ENCODE measurements around the gene TRMT112. TPM values are rescaled to one million over a fixed set of nuclear protein-coding genes. Genes with fewer than 3 reads are reported as not detected.

TRMT112 gene
- total and polyA plus RNA-seq, 2 of the 8 experiments (the other 6 are each of a cell fraction or from before 2014, with no cell fraction given), result 300 to 650 TPM

DNA sequence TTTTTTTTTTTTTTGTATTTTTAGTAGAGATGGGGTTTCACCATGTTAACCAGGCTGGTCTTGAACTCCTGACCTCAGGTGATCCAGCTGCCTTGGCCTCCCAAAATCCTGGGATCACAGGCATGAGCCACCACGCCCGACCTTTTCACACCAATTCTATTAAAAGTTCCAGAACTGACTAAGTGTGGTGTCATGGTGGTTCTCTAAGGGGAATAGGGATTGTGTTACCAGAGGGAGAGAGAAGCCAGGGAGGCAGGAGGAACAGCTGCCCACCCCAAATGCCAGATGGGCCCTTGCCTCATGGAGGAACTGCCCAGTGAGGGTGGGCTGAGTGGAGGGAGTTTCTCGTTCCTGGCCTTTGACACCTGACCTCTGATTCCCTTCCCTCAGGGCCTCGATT lies 47.6 kb upstream of the TRMT112 start:
- Histone ChIP-seq H3K36me3 (ENCODE audit: control insufficient read depth in 2 of 4, insufficient read depth in 4 of 4, low read length in 3 of 4) (peaks cover 0 to 19% (median 3%) of the 10 kb centered on the region in 4 experiments; a peak in 5 of 8 replicates), H2BK120ac (replicated peaks; ENCODE audit: low read depth, low read length) (no peak overlapping the region), H2AK5ac (ENCODE audit: low read depth, low read length) (no peak overlapping the region), H3K23ac (ENCODE audit: insufficient read length) (no peak overlapping the region), H4K20me1 (replicated peaks in 1 of 2; ENCODE audit: control insufficient read depth in 1 of 2, insufficient read depth in 2 of 2, low read length in 2 of 2) (peaks cover 0 to 4% of the 10 kb centered on the region in 2 experiments), H3K14ac (ENCODE audit: insufficient read length) (no peak overlapping the region), H2BK20ac (ENCODE audit: low read length) (no peak overlapping the region), H3K27me3 (replicated peaks in 1 of 4; ENCODE audit: control insufficient read depth in 3 of 4, extremely low read depth in 1 of 4, insufficient read depth in 3 of 4, low read length in 3 of 4) (no peaks in the 10 kb centered on the region), H4K91ac (replicated peaks; ENCODE audit: insufficient read length, low read length) (no peak overlapping the region), H2AFZ (ENCODE audit: low read length) (no peak overlapping the region), H2BK5ac (ENCODE audit: low read depth, low read length) (no peak overlapping the region), H3K27ac (ENCODE audit: low read depth, low read length) (no peak overlapping the region), H3K4me1 (replicated peaks in 1 of 4; ENCODE audit: control insufficient read depth in 3 of 4, insufficient read depth in 4 of 4, low read length in 3 of 4) (peaks cover 0 to 7% (median 4%) of the 10 kb centered on the region in 4 experiments; a peak in 5 of 7 replicates), H2BK12ac (ENCODE audit: low read depth, low read length) (no peak overlapping the region), H3K23me2 (ENCODE audit: low read depth, low read length) (no peaks in the 10 kb centered on the region), H4K8ac (ENCODE audit: extremely low read depth, insufficient read depth, low read length) (no peak overlapping the region), H3K9me3 (ENCODE audit: insufficient read depth in 2 of 2, low read depth in 1 of 2, low read length in 1 of 2) (no peaks in the 10 kb centered on the region), H3K9ac (replicated peaks in 1 of 4; ENCODE audit: extremely low read depth in 1 of 4, low read depth in 3 of 4, low read length in 3 of 4) (no peak overlapping the region), H3K4me2 (ENCODE audit: insufficient read depth in 1 of 2, low read depth in 2 of 2, low read length in 2 of 2) (no peak overlapping the region), H3K18ac (ENCODE audit: extremely low read depth, low read length) (no peak overlapping the region), H3K4ac (replicated peaks; ENCODE audit: insufficient read length, low read depth, low read length) (no peak overlapping the region), H3K79me2 (ENCODE audit: control insufficient read depth in 1 of 2, insufficient read depth in 2 of 2, low read length in 2 of 2) (no peaks in the 10 kb centered on the region), H3K56ac (replicated peaks; ENCODE audit: insufficient read length, low read depth, low read length) (no peak overlapping the region), H3K4me3 (ENCODE audit: extremely low read depth in 1 of 4, insufficient read depth in 2 of 4, low read depth in 3 of 4, low read length in 4 of 4) (no peak overlapping the region), H4K5ac (ENCODE audit: insufficient read length, low read depth, low read length) (no peak overlapping the region), H2BK15ac (ENCODE audit: low read length) (no peak overlapping the region), H3K79me1 (ENCODE audit: low read depth, low read length) (no peaks in the 10 kb centered on the region; the same call in 1 of the 2 replicates)
- no peak for FAIRE-seq
- CTCF ChIA-PET (ENCODE audit: partially characterized antibody), result interaction anchor here (0.6 to 8.3 kb wide), 2 partner anchors 9 to 12 kb away, joined by 5 to 80 read pairs; no protein-coding TSS in a partner anchor
- 95% methylated on average over 4 of the region's 4 CpGs; no CpG with 5 or more reads in 1 of the 2 experiments for WGBS, 2 experiments (ENCODE audit: extremely low coverage in 1 of 2, insufficient coverage in 1 of 2, insufficient read length in 1 of 2, insufficient replicate concordance in 2 of 2, low coverage in 1 of 2, low lambda C conversion rate in 2 of 2, missing lambda C conversion rate in 1 of 2)
- POLR2A ChIA-PET (ENCODE audit: partially characterized antibody), result no interaction called here
- no peak for DNase-seq (ENCODE audit: low read depth in 1 of 2, low spot score in 2 of 2)
- TF ChIP-seq EZH2 (IDR thresholded peaks at IDR 0.05; ENCODE audit: low read depth, low read length, severe bottlenecking), result no peak
- TF ChIP-seq POLR2AphosphoS5 (IDR thresholded peaks at IDR 0.05; ENCODE audit: low read depth, low read length), result no peak
- no peak for TF ChIP-seq PHF8 (conservative IDR thresholded peaks at IDR 0.05; ENCODE audit: low read depth, low read length)
- no peak for TF ChIP-seq TEAD4 (IDR thresholded peaks at IDR 0.05; ENCODE audit: low read depth, low read length)
- TF ChIP-seq, protein P1, sequence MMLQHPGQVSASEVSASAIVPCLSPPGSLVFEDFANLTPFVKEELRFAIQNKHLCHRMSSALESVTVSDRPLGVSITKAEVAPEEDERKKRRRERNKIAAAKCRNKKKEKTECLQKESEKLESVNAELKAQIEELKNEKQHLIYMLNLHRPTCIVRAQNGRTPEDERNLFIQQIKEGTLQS (IDR thresholded peaks at IDR 0.05; ENCODE audit: insufficient read depth, low read depth, low read length), result no peak
- no peak for TF ChIP-seq EP300 (IDR thresholded peaks at IDR 0.05; ENCODE audit: borderline replicate concordance in 1 of 2, low read depth in 2 of 2, low read length in 2 of 2)
- no peak for TF ChIP-seq RBBP5 (IDR thresholded peaks at IDR 0.05; ENCODE audit: borderline replicate concordance, low read depth, low read length)
- no peak for TF ChIP-seq TCF12 (IDR thresholded peaks at IDR 0.05; ENCODE audit: low read depth, low read length)
- TF ChIP-seq CHD2 (IDR thresholded peaks at IDR 0.05; ENCODE audit: low read length), result no peak
- TF ChIP-seq BCL11A (IDR thresholded peaks at IDR 0.05; ENCODE audit: low read depth in 2 of 2, low read length in 2 of 2), result no peak
- no peak for TF ChIP-seq BRCA1 (IDR thresholded peaks at IDR 0.05; ENCODE audit: low read depth, low read length)
- TF ChIP-seq SRF (IDR thresholded peaks at IDR 0.05; ENCODE audit: low read depth, low read length), result no peak
- no peak for TF ChIP-seq CTBP2 (IDR thresholded peaks at IDR 0.05; ENCODE audit: borderline replicate concordance, insufficient read depth, insufficient read length, low read length)
